Muscle layer of duodenum (tissue), 2 donors: ENCODE results near the gene EVA1B.

Experiments used
- H3K27ac ChIP-seq: one replicate; pipeline ENCODE4 v1.7.0; 2013; ENCODE audit warnings: mild to moderate bottlenecking, low read length
- H3K27me3 ChIP-seq: one replicate; pipeline ENCODE4 v1.7.0; 2013; ENCODE audit warnings: low read depth, mild to moderate bottlenecking, control low read depth, low read length
- H3K36me3 ChIP-seq, 2 donors: one replicate each; pipeline ENCODE4 v1.7.0; 2013; ENCODE audit warnings: low read length in 2 of 2, control low read depth in 1 of 2, mild to moderate bottlenecking in 1 of 2; ENCODE audit not compliant: insufficient read depth in 2 of 2, control insufficient read depth in 1 of 2
- H3K4me1 ChIP-seq, 2 donors: one replicate each; pipeline ENCODE4 v1.7.0; 2013; ENCODE audit warnings: low read length in 2 of 2, mild to moderate bottlenecking in 2 of 2, control low read depth in 1 of 2, moderate library complexity in 1 of 2; ENCODE audit not compliant: insufficient read depth in 2 of 2, control insufficient read depth in 1 of 2
- H3K4me3 ChIP-seq, 2 donors: one replicate each; pipeline ENCODE4 v1.7.0; 2013; ENCODE audit warnings: low read length in 2 of 2, low read depth in 1 of 2, mild to moderate bottlenecking in 1 of 2
- H3K9me3 ChIP-seq, 2 donors: one replicate each; pipeline ENCODE4 v1.7.0; 2013; ENCODE audit warnings: low read length in 2 of 2, control low read depth in 1 of 2, mild to moderate bottlenecking in 1 of 2; ENCODE audit not compliant: control insufficient read depth in 1 of 2
- donor health status: healthy.

EVA1B gene

GRCh38 chr1:36344395-36344680 lies 20.9 kb upstream of the EVA1B start:
- Histone ChIP-seq H3K4me1 (peaks cover 0 to 4% of the 10 kb centered on the region in 2 donors), H3K27me3 (no peaks in the 10 kb centered on the region), H3K27ac (no peak overlapping the region), H3K9me3 (no peaks in the 10 kb centered on the region), H3K4me3 (no peak overlapping the region), H3K36me3 (peaks cover 52 to 67% of the 10 kb centered on the region in 2 donors)

GRCh38 chr1:36343651-36344394 lies 20.4 kb upstream of the EVA1B start:
- H3K9me3 ChIP-seq: no peaks in the 10 kb centered on the region
- peaks cover 51 to 66% of the 10 kb centered on the region in 2 donors for H3K36me3 ChIP-seq
- H3K27ac ChIP-seq: no peak overlapping the region
- peaks cover 0 to 4% of the 10 kb centered on the region in 2 donors for H3K4me1 ChIP-seq
- no peaks in the 10 kb centered on the region for H3K27me3 ChIP-seq
- no peak overlapping the region for H3K4me3 ChIP-seq

GRCh38 chr1:36342426-36343185 lies 19.2 kb upstream of the EVA1B start:
- Histone ChIP-seq H3K4me3 (no peak overlapping the region), H3K27ac (no peak overlapping the region), H3K27me3 (no peaks in the 10 kb centered on the region), H3K4me1 (peaks cover 0 to 10% of the 10 kb centered on the region in 2 donors), H3K36me3 (peaks cover 39 to 57% of the 10 kb centered on the region in 2 donors), H3K9me3 (no peaks in the 10 kb centered on the region)

GRCh38 chr1:36341626-36342320 lies 18.3 kb upstream of the EVA1B start:
- Histone ChIP-seq H3K36me3 (peaks cover 33 to 51% of the 10 kb centered on the region in 2 donors), H3K4me3 (no peak overlapping the region), H3K27ac (no peak overlapping the region), H3K9me3 (no peaks in the 10 kb centered on the region), H3K27me3 (no peaks in the 10 kb centered on the region), H3K4me1 (peaks cover 0 to 10% of the 10 kb centered on the region in 2 donors)

- H3K27me3 ChIP-seq: no peaks in the 10 kb centered on the region
- peaks cover 16 to 32% of the 10 kb centered on the region in 2 donors for H3K36me3 ChIP-seq
- H3K9me3 ChIP-seq: no peaks in the 10 kb centered on the region
- H3K4me3 ChIP-seq: no peak overlapping the region
- peaks cover 0 to 10% of the 10 kb centered on the region in 2 donors for H3K4me1 ChIP-seq
- no peak overlapping the region for H3K27ac ChIP-seq
Measured at GRCh38 chr1:36339615-36340014, 16.2 kb upstream of the EVA1B start.

- Histone ChIP-seq H3K4me1 (peaks cover 0 to 10% of the 10 kb centered on the region in 2 donors), H3K4me3 (no peak overlapping the region), H3K9me3 (no peaks in the 10 kb centered on the region), H3K27ac (no peak overlapping the region), H3K36me3 (peaks cover 16 to 31% of the 10 kb centered on the region in 2 donors), H3K27me3 (no peaks in the 10 kb centered on the region)
Measured at GRCh38 chr1:36339215-36339614, 15.8 kb upstream of the EVA1B start.

GRCh38 chr1:36337830-36338229 lies 14.4 kb upstream of the EVA1B start:
- Histone ChIP-seq H3K27ac (no peak overlapping the region), H3K9me3 (no peaks in the 10 kb centered on the region), H3K4me3 (no peak overlapping the region), H3K27me3 (no peaks in the 10 kb centered on the region), H3K36me3 (peaks cover 7 to 21% of the 10 kb centered on the region in 2 donors), H3K4me1 (peaks cover 0 to 6% of the 10 kb centered on the region in 2 donors)

GRCh38 chr1:36330940-36331339 lies 7.5 kb upstream of the EVA1B start:
- H3K36me3 ChIP-seq: no peaks in the 10 kb centered on the region
- no peak overlapping the region for H3K4me3 ChIP-seq
- no peak overlapping the region for H3K27ac ChIP-seq
- H3K9me3 ChIP-seq: no peaks in the 10 kb centered on the region
- no peaks in the 10 kb centered on the region for H3K27me3 ChIP-seq
- H3K4me1 ChIP-seq: peaks cover 0 to 11% of the 10 kb centered on the region in 2 donors

GRCh38 chr1:36329817-36330216 lies 6.4 kb upstream of the EVA1B start:
- H3K27me3 ChIP-seq: no peaks in the 10 kb centered on the region
- peaks cover 0 to 11% of the 10 kb centered on the region in 2 donors for H3K4me1 ChIP-seq
- no peaks in the 10 kb centered on the region for H3K36me3 ChIP-seq
- H3K27ac ChIP-seq: no peak overlapping the region
- H3K9me3 ChIP-seq: no peaks in the 10 kb centered on the region
- no peak overlapping the region for H3K4me3 ChIP-seq

GRCh38 chr1:36328713-36329112 lies 5.3 kb upstream of the EVA1B start:
- Histone ChIP-seq H3K4me3 (no peak overlapping the region), H3K9me3 (no peaks in the 10 kb centered on the region), H3K27ac (no peak overlapping the region), H3K4me1 (peaks cover 0 to 22% of the 10 kb centered on the region in 2 donors), H3K27me3 (peaks cover 3% of the 10 kb centered on the region), H3K36me3 (no peaks in the 10 kb centered on the region)

- peaks cover 0 to 22% of the 10 kb centered on the region in 2 donors for H3K4me1 ChIP-seq
- H3K9me3 ChIP-seq: no peaks in the 10 kb centered on the region
- no peak overlapping the region for H3K27ac ChIP-seq
- H3K36me3 ChIP-seq: no peaks in the 10 kb centered on the region
- H3K4me3 ChIP-seq: no peak overlapping the region
- peaks cover 4% of the 10 kb centered on the region for H3K27me3 ChIP-seq
Measured at GRCh38 chr1:36328088-36328480, 4.6 kb upstream of the EVA1B start.
